Tibial artery (tissue), 4 donors: ENCODE data around the gene ZMIZ1.

ENCODE experiments used
- DNase-seq, 2 donors: peaks; one replicate each; pipeline ENCODE4 v3.0.0-alpha.2; 2019
- H3K27ac ChIP-seq, 2 donors: fragments of 200-600 bp; sonication (generic) in 1 of 2; 1 replicate in 1 of 2; 2 replicates in 1 of 2; pipeline ENCODE4 v1.5.1; 2018 to 2019; ENCODE audit warnings: mild to moderate bottlenecking in 1 of 2
- H3K27me3 ChIP-seq, 2 donors: fragments of 200-600 bp; sonication (generic) in 1 of 2; one replicate each; pipeline versions ENCODE4 v1.5.1 to v1.6.0; 2016 to 2019
- H3K36me3 ChIP-seq, 3 donors: fragments of 200-600 bp; sonication (generic) in 2 of 3; one replicate each; pipeline ENCODE4 v1.5.1; 2016 to 2019; ENCODE audit warnings: mild to moderate bottlenecking in 2 of 3
- H3K4me1 ChIP-seq, 4 donors: fragments of 200-600 bp; sonication (generic) in 2 of 4; 1 replicate in 3 of 4; 2 replicates in 1 of 4; pipeline ENCODE4 v1.5.1; 2016 to 2019
- H3K4me3 ChIP-seq, 2 donors: fragments of 200-600 bp; sonication (generic) in 1 of 2; 1 replicate in 1 of 2; 2 replicates in 1 of 2; pipeline ENCODE4 v1.5.1; 2018 to 2019; ENCODE audit warnings: mild to moderate bottlenecking in 2 of 2
- H3K9me3 ChIP-seq, 3 donors: fragments of 200-600 bp; sonication (generic) in 1 of 3; one replicate each; pipeline ENCODE4 v1.5.1; 2016 to 2019
- intact Hi-C: fragments of 100-400 bp; cut with DNase I; formaldehyde crosslinking; loops from one replicate; pipeline ENCODE4 v1.15.0; 2023; ENCODE audit warnings: low total_unique reads
- TF ChIP-seq, protein P1 (sequence below), 2 experiments: fragments of 200-600 bp in 1 of 2; fragments of 450-650 bp in 1 of 2; IDR thresholded peaks; one replicate each; pipeline ENCODE4 v1.5.1; 2017 to 2019; ENCODE audit warnings: antibody characterized with exemption in 2 of 2, mild to moderate bottlenecking in 1 of 2, moderate library complexity in 1 of 2

The ZMIZ1 gene

DNA sequence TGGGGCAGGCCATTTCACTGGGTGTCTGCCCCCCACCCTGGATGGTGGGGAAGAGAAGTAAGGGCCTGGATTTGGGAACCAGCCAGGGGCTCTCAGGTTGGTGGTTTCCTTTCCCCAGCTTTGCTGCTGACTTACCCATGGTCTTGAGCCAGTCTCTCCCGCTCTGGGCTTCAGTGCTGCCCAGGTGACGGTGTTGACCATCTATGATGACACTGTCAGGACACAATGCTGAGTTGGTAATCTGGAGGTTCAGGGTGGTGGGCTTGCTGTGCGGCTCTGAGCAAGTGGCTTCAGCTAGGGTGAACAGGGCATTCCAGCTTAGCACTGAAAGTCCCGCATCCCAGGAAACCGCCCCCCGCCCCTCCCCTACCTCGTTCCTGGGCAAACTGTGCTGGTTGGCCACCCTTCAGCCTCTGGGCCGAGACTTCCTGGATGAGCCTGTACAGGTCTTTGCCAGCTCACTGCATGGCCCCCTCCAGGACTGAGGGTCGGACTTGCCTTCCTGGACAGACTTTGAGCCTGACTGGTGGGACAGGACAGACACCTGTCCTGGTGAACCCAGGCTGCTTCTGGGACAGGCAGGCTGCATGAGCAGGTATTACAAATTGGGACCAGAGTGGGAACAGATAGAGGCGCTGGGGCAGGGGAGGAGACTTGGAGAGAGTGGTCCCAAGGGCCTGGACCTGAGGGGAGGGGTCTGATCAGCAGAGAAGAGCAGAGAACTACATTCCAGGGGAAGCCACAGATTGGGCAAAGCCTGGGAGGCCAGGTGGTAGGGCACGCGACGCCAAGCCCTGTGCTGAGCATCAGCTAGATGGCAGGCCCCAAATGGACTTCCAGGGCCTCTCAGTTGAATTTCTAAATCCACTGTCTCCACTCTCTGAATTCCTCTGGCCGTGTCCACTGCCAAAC, 19.9 kb upstream of the ZMIZ1 start:
- DNase-seq = peak; percentile 17 to 62
- intact Hi-C loops = no loop called here
- TF ChIP-seq, protein P1, sequence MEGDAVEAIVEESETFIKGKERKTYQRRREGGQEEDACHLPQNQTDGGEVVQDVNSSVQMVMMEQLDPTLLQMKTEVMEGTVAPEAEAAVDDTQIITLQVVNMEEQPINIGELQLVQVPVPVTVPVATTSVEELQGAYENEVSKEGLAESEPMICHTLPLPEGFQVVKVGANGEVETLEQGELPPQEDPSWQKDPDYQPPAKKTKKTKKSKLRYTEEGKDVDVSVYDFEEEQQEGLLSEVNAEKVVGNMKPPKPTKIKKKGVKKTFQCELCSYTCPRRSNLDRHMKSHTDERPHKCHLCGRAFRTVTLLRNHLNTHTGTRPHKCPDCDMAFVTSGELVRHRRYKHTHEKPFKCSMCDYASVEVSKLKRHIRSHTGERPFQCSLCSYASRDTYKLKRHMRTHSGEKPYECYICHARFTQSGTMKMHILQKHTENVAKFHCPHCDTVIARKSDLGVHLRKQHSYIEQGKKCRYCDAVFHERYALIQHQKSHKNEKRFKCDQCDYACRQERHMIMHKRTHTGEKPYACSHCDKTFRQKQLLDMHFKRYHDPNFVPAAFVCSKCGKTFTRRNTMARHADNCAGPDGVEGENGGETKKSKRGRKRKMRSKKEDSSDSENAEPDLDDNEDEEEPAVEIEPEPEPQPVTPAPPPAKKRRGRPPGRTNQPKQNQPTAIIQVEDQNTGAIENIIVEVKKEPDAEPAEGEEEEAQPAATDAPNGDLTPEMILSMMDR (IDR thresholded peaks at IDR 0.05) = no peak
- H3K4me1 ChIP-seq = peaks cover 0 to 12% (median 0%) of the 10 kb centered on the region in 4 donors
- no peak overlapping the region for H3K27ac ChIP-seq
- H3K9me3 ChIP-seq = no peaks in the 10 kb centered on the region
- no peak overlapping the region for H3K4me3 ChIP-seq
- H3K36me3 ChIP-seq = no peaks in the 10 kb centered on the region
- peaks cover 0 to 4% of the 10 kb centered on the region in 2 donors for H3K27me3 ChIP-seq

DNA sequence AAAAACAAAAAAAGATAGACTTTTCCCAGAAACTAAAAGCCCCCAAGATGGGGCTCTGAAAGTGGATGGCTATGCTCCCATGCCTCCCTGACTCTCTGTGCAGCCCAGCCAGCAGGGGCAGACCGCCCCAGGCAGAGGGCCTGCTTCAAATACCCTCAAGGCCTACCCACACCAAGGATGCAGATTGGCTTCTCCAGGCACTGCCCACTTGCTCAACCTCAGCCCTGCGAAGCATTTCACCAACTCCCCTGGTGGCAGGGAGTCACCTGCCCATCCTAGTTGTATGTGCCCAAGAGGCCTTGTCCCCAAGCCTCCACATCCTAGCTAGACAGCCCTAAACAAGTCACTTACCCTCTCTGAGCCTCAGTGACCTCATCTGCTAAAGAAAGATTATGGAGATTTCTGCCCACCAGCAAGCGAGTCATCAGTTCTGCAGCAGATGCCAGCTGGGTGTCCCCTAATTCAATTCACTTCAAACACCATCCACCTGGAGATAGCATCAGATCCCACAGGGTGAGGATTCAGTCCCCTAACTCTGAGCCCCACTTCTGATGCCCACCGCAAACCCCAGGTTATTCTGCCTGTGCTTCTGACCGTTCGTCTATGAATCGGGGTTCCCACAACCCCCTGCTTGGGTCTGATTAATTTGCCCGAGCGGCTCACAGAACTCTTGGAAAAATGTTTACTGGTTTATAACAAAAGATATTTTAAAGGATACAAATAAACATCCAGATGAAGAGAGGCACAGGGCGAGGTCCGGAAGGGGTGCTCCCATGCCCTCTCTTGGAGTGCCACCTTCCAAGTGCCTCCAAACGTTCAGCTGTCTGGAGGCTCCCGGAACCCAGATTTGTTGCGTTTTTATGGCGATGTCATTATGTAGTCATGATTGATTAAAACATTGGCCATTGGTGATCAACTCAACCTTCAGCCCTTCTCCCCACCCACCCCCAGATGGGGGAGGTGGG, 18.6 kb upstream of the ZMIZ1 start:
- TF ChIP-seq, protein P1 (IDR thresholded peaks at IDR 0.05) = no peak
- H3K4me1 ChIP-seq = peaks cover 0 to 12% (median 0%) of the 10 kb centered on the region in 4 donors
- no peak overlapping the region for H3K27ac ChIP-seq
- H3K4me3 ChIP-seq = no peak overlapping the region
- peaks cover 0 to 4% of the 10 kb centered on the region in 2 donors for H3K27me3 ChIP-seq
- peak; percentile 9 to 56 for DNase-seq
- no peaks in the 10 kb centered on the region for H3K9me3 ChIP-seq
- intact Hi-C loops = no loop called here
- H3K36me3 ChIP-seq = no peaks in the 10 kb centered on the region

DNA sequence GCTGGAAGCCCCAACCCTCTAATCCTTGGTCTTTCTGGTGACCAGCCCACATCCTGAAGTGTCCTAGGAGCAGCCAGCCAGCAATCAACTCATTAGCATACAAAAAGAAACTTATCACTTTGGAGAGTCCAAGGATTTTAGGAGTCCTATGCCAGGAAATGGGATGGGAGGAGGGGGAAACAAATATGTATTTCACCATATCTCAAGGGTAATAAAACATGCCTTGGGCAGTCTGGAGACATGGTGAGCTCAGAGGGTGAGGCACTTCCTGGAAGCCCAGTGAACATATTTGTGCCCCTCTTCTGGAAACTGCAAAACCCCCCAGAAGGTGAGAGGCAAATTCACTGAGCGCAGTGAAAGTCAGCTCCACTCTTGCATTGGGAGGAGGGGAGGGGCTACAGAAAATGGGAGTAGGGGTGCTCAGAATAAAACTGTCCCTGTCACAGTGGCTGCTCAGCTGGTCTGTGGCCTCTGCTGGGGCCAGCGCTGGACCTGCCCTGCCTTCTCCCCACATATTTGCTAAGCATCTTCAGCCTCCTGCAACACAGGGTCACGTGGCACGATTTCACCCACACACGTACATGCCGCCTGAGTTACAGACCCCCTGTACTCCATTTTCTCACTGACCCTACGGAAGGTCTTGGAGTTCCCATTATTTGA, 17.7 kb upstream of the ZMIZ1 start:
- H3K4me3 ChIP-seq = no peak overlapping the region
- no peaks in the 10 kb centered on the region for H3K36me3 ChIP-seq
- H3K4me1 ChIP-seq = peaks cover 0 to 12% (median 0%) of the 10 kb centered on the region in 4 donors
- H3K27me3 ChIP-seq = peaks cover 0 to 4% of the 10 kb centered on the region in 2 donors
- H3K27ac ChIP-seq = no peak overlapping the region
- intact Hi-C loops = no loop called here
- TF ChIP-seq, protein P1 (IDR thresholded peaks at IDR 0.05) = no peak
- no peaks in the 10 kb centered on the region for H3K9me3 ChIP-seq
- peak; percentile 7 to 45 for DNase-seq

DNA sequence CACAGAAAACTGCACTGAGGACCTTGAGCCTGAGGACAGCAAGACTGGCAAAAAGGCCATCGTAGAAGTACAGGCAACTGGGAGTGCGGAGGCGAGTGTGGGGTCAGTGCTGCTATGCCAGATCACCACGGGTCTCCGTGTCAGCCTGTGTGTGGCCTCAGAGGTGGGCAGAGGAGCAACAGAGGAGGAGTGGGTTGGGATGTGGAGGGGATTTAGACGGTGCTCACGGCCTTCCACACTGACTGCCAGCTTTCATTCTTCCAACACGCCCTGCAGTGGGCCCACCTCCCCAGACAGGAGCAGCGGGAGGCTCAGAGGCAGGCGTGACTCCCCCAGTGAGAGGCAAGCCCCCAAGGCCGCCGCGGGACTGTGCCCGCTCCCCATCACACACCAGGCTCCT, 17.0 kb upstream of the ZMIZ1 start:
- H3K4me3 ChIP-seq = no peak overlapping the region
- H3K9me3 ChIP-seq = no peaks in the 10 kb centered on the region
- no peaks in the 10 kb centered on the region for H3K36me3 ChIP-seq
- intact Hi-C loops = no loop called here
- peak; percentile 7 to 43 for DNase-seq
- no peak overlapping the region for H3K27ac ChIP-seq
- TF ChIP-seq, protein P1 (IDR thresholded peaks at IDR 0.05) = no peak
- peaks cover 0 to 12% (median 0%) of the 10 kb centered on the region in 4 donors for H3K4me1 ChIP-seq
- peaks cover 0 to 4% of the 10 kb centered on the region in 2 donors for H3K27me3 ChIP-seq
